ENCODE measurements around the gene DCTPP1.

The DCTPP1 gene

DNA sequence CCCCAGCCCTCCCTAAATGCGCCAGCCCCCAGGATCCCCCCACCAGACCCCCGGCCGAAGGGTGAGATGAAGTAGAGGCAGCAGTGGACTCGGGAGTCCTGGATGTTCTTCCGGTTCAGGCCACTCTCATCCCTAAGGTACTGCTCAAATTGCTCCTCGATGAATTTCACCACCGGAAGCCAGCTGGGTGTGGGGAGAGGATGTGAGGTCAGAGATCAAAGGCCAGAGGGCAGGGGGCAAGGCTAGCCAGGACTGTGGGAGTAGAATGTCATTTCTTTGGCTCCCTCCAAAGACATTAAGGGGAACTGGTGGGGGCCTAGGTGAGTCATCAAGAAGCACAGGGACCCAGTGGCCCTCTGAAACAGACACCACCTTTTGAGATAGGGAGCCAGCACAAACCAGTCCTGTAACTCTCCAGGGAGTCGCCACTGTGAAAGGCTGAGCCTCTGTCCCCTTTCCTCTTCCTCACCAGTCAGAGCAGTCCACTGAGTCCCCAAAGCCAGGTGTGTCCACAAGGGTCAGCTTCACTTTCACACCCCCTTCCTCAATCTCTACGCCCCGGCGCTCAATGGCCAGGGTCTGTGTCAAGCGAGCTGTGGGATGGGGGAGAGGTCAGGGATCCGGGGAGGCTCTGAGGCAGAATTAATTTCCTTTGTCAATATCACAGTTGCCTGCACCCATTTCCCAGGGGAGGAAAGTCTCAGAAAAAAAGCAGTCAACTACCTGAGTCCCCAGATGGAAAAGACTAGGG is 48.4 kb downstream of the DCTPP1 start:
- no peak for DNase-seq (ENCODE audit: low spot score)

DNA sequence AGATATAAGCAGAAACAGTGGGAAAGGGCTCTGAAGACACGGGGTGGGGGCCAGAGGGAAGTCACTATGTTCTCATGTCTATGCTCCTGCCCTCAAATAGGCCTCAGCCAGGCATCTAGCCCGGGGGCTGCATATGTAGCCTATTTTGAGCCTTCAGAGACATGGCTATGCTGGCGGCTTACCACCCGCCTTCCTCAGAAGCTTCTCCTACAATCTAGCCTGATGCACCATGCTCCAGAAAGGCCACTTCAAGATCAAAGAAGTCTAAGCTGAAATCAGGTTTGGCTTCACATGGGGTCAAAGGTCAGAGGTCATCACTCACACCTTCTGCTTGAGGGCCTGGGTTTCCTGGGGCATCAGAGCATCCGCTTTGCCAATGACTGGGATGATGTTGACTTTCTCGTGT is 49.0 kb downstream of the DCTPP1 start:
- DNase-seq (ENCODE audit: low spot score), result no peak

DNA sequence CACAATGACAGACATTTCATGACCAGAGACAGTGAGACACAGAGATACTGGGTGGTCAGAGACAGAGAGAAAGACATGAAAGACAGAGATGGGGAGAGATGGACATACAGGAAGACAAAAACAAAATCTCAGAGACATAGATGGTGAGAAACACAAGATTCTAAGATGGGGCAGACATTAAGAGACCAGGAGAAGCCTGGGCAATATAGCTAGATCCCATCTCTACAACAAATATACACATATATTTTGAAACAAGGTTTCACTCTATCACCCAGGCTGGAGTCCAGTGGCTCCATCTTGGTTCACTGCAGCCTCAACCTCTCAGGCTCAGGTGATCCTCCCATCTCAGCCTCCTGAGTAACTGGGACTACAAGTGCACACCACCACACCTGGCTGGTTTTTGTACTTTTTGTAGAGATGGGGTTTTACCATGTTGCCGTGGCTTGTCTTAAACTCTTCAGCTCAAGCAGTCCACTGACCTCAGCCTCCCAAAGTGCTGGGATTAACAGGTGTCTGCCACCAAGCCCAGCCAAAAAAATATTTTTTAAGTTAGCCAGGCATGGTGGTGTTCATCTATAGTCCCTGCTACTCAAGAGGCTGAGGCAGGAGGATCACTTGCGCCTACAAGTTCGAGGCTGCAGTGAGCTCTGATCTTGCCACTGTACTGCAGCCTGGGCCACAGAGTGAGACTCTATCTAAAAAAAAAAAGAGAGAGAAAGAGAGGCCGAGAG is 49.6 kb downstream of the DCTPP1 start:
- DNase-seq (ENCODE audit: low spot score), result no peak

DNA sequence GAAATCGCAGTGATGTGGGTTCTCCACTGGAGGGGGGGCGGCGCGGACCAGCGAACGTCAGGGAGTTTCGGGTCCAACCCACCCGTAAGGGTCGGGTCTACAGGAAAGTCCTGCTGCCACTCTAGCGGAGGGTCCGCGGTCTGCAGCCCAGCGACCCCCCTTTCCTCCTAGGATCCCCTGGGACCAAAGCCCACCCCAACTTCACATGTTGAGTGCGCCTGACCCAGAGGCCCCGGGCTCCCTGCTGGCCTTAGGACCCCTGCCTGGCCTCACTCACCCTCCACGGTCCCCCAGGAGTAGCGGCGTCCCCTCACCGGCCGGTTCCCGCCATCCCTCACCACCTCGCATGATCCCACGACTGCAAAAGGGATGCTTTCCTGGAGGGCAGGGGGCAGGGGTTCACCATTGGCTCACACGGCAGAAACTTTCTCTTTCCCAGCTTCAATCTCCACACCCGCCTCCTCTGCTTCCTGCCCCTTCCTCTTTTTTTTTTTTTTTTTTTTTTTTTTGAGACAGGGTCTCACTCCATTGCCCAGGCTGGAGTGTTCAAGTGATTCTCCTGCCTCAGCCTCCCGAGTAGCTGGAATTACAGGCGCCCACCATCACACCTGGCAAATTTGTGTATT is 50.6 kb downstream of the DCTPP1 start:
- no peak for DNase-seq (ENCODE audit: low spot score)

DNA sequence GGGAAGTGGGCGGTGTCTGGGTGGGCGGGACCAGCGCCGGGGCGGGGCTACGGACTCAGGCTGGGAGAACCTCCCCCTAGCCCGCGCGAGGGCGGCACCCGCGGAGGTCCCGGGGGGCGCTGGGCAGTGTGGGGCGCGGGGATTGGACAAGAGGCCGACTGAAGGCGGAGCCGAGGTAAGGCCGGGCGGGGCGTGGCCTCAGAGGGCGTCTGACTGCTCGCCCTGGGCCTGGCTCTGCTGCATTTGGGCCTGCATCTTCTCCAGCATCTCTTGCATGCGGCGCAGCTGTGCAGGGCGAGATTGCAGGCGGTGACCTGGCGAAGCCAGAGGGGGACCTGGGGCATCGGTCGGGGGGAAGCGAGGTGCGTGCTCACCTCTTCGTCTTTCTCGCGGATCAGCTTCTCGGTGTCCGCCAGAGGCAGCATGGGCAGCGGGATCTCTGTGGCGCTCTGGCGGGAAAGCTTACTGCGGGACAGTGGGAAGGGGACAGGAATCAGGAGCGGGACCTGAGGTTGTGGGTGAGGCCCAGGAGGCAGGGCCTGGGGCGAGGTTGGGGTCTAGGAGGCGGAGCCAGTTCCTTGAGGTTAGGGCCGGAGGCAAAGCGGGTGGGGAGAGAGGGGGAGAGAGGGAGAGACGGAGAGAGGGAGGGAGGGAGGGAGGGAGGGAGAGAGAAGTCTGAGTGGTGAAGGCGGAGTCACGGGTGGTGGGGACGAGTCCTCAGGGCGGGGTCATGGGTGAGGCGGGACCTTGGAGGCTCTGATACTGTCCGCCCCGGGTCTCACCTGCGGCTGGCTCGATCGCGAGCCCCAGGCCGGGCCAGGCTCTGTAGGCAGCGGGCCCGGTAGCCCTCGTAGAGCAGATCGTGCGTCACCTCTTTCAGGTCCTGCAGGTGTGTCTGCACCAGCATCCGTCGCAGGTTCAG is 51.3 kb downstream of the DCTPP1 start:
- DNase-seq (ENCODE audit: low spot score), result peak; percentile 100

DNA sequence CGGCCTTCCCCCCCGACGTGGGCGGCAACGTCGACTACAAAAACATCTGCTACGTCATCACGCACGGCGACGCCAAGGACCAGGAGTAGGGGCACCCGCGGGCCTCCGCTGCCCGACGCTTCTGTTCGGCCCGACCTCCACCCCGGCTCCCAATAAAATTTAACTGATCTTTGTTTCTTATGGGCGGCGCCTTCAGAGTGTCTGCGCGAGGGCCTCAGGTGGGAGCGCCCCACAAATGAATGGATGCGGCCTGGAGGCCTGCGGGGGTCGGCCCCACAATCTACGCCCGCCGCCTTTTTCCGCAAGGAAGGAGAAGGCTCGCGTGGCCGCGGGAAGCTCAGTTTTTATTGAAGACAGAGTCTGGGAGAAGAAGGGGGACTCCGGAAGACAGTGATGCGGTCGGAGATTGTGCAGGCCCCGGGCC is 52.0 kb downstream of the DCTPP1 start:
- DNase-seq (ENCODE audit: low spot score), result peak; percentile 93

DNA sequence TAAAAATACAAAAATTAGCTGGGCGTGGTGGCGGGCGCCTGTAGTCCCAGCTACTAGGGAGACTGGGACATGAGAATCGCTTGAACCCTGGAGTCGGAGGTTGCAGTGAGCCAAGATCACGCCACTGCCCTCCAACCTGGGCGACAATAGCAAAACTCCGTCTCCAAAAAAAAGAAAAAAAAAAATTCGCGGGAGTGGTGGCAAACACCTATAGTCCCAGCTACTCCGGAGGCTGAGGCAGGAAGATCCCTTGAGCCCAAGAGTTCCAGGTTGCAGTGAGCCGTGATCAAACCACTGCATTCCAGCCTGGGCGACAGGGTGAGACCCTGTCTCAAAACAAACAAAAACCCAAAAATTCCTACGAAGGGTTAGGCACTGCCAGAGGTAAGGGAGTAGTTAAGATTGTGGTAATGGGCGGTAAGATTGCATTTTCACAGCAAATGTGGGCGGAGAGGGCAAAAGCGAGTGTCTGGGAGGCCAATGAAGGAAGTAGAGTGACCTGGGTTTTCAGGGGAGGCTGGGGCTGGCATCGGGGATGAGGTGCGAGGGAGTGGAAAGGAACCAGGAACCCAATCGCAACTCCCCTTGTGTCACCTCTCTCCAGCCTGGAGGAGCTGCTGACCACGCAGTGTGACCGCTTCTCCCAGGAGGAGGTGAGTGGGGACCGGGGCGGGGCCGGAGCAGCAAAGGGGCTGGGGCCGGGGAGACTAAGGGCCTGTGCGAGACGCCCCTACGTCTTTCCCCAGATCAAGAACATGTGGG is 52.6 kb downstream of the DCTPP1 start:
- no peak for DNase-seq (ENCODE audit: low spot score)

DNA sequence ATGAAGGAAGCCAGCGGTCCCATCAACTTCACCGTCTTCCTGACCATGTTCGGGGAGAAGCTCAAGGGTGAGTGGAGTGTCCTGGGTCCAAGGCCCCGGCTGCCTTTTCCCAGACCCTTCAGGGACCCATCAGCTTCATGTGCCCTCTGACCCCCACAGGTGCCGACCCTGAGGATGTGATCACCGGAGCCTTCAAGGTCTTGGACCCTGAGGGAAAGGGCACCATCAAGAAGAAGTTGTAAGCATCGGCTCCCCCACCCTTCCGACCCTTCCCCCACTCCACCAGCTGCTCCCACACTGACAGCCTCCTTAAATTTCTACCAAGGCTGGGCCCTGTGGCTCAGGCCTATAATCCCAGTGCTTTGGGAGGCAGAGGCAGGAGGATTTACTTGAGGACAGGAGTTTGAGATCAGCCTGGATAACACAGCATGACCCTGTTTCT is 53.3 kb downstream of the DCTPP1 start:
- DNase-seq (ENCODE audit: low spot score), result no peak

DNA sequence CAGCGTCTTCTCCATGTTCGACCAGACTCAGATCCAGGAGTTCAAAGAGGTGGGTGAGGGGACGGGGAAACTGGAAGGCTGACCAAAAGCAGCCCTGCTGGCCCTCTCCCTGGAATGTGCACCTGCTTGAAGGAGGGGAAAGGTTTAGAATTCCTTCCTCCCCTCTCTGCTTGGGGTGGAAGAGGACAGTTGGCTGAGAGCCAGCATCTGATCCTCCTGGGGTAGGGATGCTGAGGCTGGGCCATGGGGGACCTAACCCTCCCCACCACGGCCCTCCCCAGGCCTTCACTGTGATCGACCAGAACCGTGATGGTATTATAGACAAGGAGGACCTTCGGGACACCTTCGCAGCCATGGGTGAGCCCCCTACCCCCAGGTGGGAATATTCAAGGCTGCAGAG is 54.0 kb downstream of the DCTPP1 start:
- DNase-seq (ENCODE audit: low spot score), result no peak

DNA sequence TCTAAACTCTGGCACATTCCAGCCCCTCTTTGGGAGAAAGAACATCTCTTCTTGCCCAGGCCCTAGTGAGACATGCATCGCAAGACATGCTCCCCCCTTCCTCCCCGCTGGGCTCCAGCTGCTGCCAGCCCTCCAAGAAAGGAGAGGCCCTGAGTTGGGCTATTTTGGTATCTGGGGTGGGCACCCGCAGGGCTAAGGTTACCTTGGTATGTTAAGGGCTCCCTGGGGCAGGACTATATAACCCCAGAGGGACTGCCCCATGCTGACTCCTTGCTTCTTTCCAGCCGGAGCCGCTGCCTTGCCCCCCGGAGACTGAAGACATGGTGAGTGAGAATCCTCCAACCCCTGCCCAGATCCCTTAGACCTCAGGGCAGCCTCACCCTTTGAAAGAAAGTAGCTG is 55.3 kb downstream of the DCTPP1 start, which contains the start of gene MYL11:
Gene MYL11 (plus strand): TSS at position 265 of the 400 bp plus-strand sequence. CDS start 56 bp downstream, at position 321.
- DNase-seq (ENCODE audit: low spot score), result no peak
